ENCODE results near the gene EIF2AK3. TPM values are rescaled to one million over a fixed set of nuclear protein-coding genes. Genes with fewer than 3 reads are reported as not detected.

Gene EIF2AK3
- total and polyA plus RNA-seq, 2 of the 13 experiments (the other 11 are each of a cell fraction or from before 2014, with no cell fraction given), result 10.3 to 30.6 TPM

DNA sequence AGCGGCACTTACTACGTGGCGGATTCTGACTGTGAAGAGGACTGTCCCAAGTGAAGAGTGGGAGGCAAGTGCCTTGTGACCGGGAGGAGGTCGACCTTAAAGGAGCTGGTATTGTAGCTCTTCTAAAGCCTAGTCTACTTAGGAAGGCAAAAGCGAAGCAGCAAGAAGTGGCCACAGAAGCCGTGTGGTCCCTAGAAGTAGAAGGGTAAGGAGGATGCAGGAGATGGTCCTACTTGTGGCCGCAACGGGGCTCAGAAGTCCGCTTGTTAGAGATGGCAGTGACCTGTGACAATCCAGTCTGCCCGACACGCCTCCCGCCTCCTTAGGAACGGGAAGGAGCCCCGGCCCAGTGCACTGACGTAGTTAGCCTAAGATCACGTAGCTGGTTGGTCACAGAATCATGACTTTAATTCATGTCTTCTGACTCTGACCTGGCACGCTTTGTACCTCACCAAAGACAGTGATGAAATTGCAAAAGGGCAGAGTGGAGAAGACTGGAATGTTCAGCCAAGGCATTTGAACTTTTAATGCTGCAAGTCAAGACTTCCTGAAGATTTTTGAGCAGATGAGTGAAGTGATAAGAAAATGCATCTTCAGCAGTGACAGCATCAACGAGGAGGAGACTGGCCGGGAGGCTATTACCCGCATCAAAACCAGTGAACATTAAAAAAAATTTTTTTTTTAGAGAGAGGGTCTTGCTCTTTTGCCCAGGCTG, 749 bp upstream of the EIF2AK3 start (continued):
- TF ChIP-seq RCOR2 (CRISPR knock-in tag; IDR thresholded peaks at IDR 0.05), result no peak
- TF ChIP-seq HCFC1 (IDR thresholded peaks at IDR 0.05; ENCODE audit: low read depth, low read length), result no peak
- TF ChIP-seq ZNF792 (CRISPR knock-in tag; IDR thresholded peaks at IDR 0.05), result peak; percentile 77; the same call in 1 of the 2 replicates
- TF ChIP-seq, protein P1, sequence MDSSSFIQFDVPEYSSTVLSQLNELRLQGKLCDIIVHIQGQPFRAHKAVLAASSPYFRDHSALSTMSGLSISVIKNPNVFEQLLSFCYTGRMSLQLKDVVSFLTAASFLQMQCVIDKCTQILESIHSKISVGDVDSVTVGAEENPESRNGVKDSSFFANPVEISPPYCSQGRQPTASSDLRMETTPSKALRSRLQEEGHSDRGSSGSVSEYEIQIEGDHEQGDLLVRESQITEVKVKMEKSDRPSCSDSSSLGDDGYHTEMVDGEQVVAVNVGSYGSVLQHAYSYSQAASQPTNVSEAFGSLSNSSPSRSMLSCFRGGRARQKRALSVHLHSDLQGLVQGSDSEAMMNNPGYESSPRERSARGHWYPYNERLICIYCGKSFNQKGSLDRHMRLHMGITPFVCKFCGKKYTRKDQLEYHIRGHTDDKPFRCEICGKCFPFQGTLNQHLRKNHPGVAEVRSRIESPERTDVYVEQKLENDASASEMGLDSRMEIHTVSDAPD (CRISPR knock-in tag; IDR thresholded peaks at IDR 0.05), result no peak; the same call in 1 of the 2 replicates
- peak; percentile 63 for TF ChIP-seq PHF21A (CRISPR knock-in tag; IDR thresholded peaks at IDR 0.05)
- no peak; a peak in 2 of 4 replicates for TF ChIP-seq KLF16 (CRISPR knock-in tag; IDR thresholded peaks at IDR 0.05)
- peak; percentile 61; the same call in 1 of the 2 replicates for TF ChIP-seq CREM (IDR thresholded peaks at IDR 0.05)
- no peak for TF ChIP-seq CREM (CRISPR knock-in tag; IDR thresholded peaks at IDR 0.05)
- peak; percentile 76; the same call in 1 of the 2 replicates for TF ChIP-seq ZBTB20 (CRISPR knock-in tag; IDR thresholded peaks at IDR 0.05; ENCODE audit: borderline replicate concordance, low read depth)
- no peak for TF ChIP-seq SNAI1 (CRISPR knock-in tag; IDR thresholded peaks at IDR 0.05; ENCODE audit: borderline replicate concordance)
- TF ChIP-seq JUND (CRISPR knock-in tag; IDR thresholded peaks at IDR 0.05), result no peak
- TF ChIP-seq UBTF (CRISPR knock-in tag; IDR thresholded peaks at IDR 0.05), result no peak
- no peak for TF ChIP-seq ELK4 (CRISPR knock-in tag; IDR thresholded peaks at IDR 0.05; ENCODE audit: borderline replicate concordance)
- TF ChIP-seq ZNF326 (CRISPR knock-in tag; IDR thresholded peaks at IDR 0.05; ENCODE audit: borderline replicate concordance), result no peak
- TF ChIP-seq NCOA2 (CRISPR knock-in tag; IDR thresholded peaks at IDR 0.05), result 0 out of 2 replicates have a peak, but pooled peaks have one; percentile 6
- no peak for TF ChIP-seq KLF13 (CRISPR knock-in tag; IDR thresholded peaks at IDR 0.05)
- TF ChIP-seq ZFP37 (CRISPR knock-in tag; IDR thresholded peaks at IDR 0.05; ENCODE audit: borderline replicate concordance), result peak; percentile 93; the same call in 1 of the 2 replicates
- TF ChIP-seq ZGPAT (CRISPR knock-in tag; IDR thresholded peaks at IDR 0.05), result peak; percentile 71
- TF ChIP-seq ZBTB43 (CRISPR knock-in tag; conservative IDR thresholded peaks at IDR 0.05), result no peak
- no peak for TF ChIP-seq RARG (CRISPR knock-in tag; IDR thresholded peaks at IDR 0.05; ENCODE audit: low read depth)
- TF ChIP-seq RNF2 (conservative IDR thresholded peaks at IDR 0.05; ENCODE audit: low read depth), result peak; percentile 84; the same call in 1 of the 2 replicates
- TF ChIP-seq ZNF10 (CRISPR knock-in tag; IDR thresholded peaks at IDR 0.05; ENCODE audit: borderline replicate concordance, low read depth), result no peak
- TF ChIP-seq ZNF816 (CRISPR knock-in tag; IDR thresholded peaks at IDR 0.05; ENCODE audit: borderline replicate concordance), result no peak
